Muscle layer of duodenum (tissue), 2 donors: ENCODE data around the gene C12orf76.

Source experiments
- H3K27ac ChIP-seq: one replicate; pipeline ENCODE4 v1.7.0; 2013; ENCODE audit warnings: mild to moderate bottlenecking, low read length
- H3K27me3 ChIP-seq: one replicate; pipeline ENCODE4 v1.7.0; 2013; ENCODE audit warnings: low read depth, mild to moderate bottlenecking, control low read depth, low read length
- H3K36me3 ChIP-seq, 2 donors: one replicate each; pipeline ENCODE4 v1.7.0; 2013; ENCODE audit warnings: low read length in 2 of 2, control low read depth in 1 of 2, mild to moderate bottlenecking in 1 of 2; ENCODE audit not compliant: insufficient read depth in 2 of 2, control insufficient read depth in 1 of 2
- H3K4me1 ChIP-seq, 2 donors: one replicate each; pipeline ENCODE4 v1.7.0; 2013; ENCODE audit warnings: low read length in 2 of 2, mild to moderate bottlenecking in 2 of 2, control low read depth in 1 of 2, moderate library complexity in 1 of 2; ENCODE audit not compliant: insufficient read depth in 2 of 2, control insufficient read depth in 1 of 2
- H3K4me3 ChIP-seq, 2 donors: one replicate each; pipeline ENCODE4 v1.7.0; 2013; ENCODE audit warnings: low read length in 2 of 2, low read depth in 1 of 2, mild to moderate bottlenecking in 1 of 2
- H3K9me3 ChIP-seq, 2 donors: one replicate each; pipeline ENCODE4 v1.7.0; 2013; ENCODE audit warnings: low read length in 2 of 2, control low read depth in 1 of 2, mild to moderate bottlenecking in 1 of 2; ENCODE audit not compliant: control insufficient read depth in 1 of 2
- donor health status: healthy.

The C12orf76 gene

GRCh38 chr12:109999649-109999971 is 48.7 kb downstream of the C12orf76 start:
- peaks cover 0 to 4% of the 10 kb centered on the region in 2 donors for H3K36me3 ChIP-seq
- peak overlapping the region; percentile 75 for H3K27ac ChIP-seq
- H3K27me3 ChIP-seq = no peaks in the 10 kb centered on the region
- peak overlapping the region; percentile 86 to 92 for H3K4me3 ChIP-seq
- H3K4me1 ChIP-seq = peaks cover 3 to 19% of the 10 kb centered on the region in 2 donors
- no peaks in the 10 kb centered on the region for H3K9me3 ChIP-seq

GRCh38 chr12:109998904-109999648 is 49.2 kb downstream of the C12orf76 start, which contains the start of gene ANKRD13A:
Gene ANKRD13A (plus strand): TSS chr12:109999430. CDS start chr12:109999689, 259 bp downstream.
- H3K27ac ChIP-seq = peak within 1 kb of the TSS; percentile 86
- no peaks in the 10 kb centered on the region for H3K9me3 ChIP-seq
- peaks cover 3 to 25% of the 10 kb centered on the region in 2 donors for H3K4me1 ChIP-seq
- H3K36me3 ChIP-seq = peaks cover 0 to 4% of the 10 kb centered on the region in 2 donors
- H3K27me3 ChIP-seq = no peaks in the 10 kb centered on the region
- peak within 1 kb of the TSS; percentile 86 to 92 for H3K4me3 ChIP-seq

- peak overlapping the region; percentile 86 to 92 for H3K4me3 ChIP-seq
- H3K9me3 ChIP-seq = no peaks in the 10 kb centered on the region
- H3K27me3 ChIP-seq = no peaks in the 10 kb centered on the region
- no peak overlapping the region for H3K27ac ChIP-seq
- H3K36me3 ChIP-seq = peaks cover 0 to 1% of the 10 kb centered on the region in 2 donors
- peaks cover 3 to 28% of the 10 kb centered on the region in 2 donors for H3K4me1 ChIP-seq
Measured at GRCh38 chr12:109998241-109998903, 50.0 kb downstream of the C12orf76 start.

- no peaks in the 10 kb centered on the region for H3K27me3 ChIP-seq
- no peaks in the 10 kb centered on the region for H3K36me3 ChIP-seq
- H3K9me3 ChIP-seq = no peaks in the 10 kb centered on the region
- no peak overlapping the region for H3K27ac ChIP-seq
- no peak overlapping the region for H3K4me3 ChIP-seq
- peaks cover 3 to 28% of the 10 kb centered on the region in 2 donors for H3K4me1 ChIP-seq
Measured at GRCh38 chr12:109997393-109997792, 50.9 kb downstream of the C12orf76 start.

GRCh38 chr12:109996483-109996853 is 51.9 kb downstream of the C12orf76 start:
- Histone ChIP-seq H3K36me3 (peaks cover 0 to 2% of the 10 kb centered on the region in 2 donors), H3K4me1 (peaks cover 3 to 28% of the 10 kb centered on the region in 2 donors), H3K4me3 (peak overlapping the region; percentile 68 to 98), H3K27me3 (no peaks in the 10 kb centered on the region), H3K9me3 (no peaks in the 10 kb centered on the region), H3K27ac (peak overlapping the region; percentile 34)

- H3K4me1 ChIP-seq = peaks cover 3 to 28% of the 10 kb centered on the region in 2 donors
- H3K36me3 ChIP-seq = peaks cover 0 to 3% of the 10 kb centered on the region in 2 donors
- H3K27ac ChIP-seq = peak within 1 kb of the TSS; percentile 34
- no peaks in the 10 kb centered on the region for H3K9me3 ChIP-seq
- peak within 1 kb of the TSS; percentile 68 to 98 for H3K4me3 ChIP-seq
- H3K27me3 ChIP-seq = no peaks in the 10 kb centered on the region
Measured at GRCh38 chr12:109995686-109996482, 52.4 kb downstream of the C12orf76 start, which contains the start of gene GIT2. Gene GIT2 (minus strand): TSS chr12:109996368. CDS start chr12:109996224, 144 bp downstream.

- Histone ChIP-seq H3K27me3 (no peaks in the 10 kb centered on the region), H3K4me3 (peak overlapping the region; percentile 68 to 98), H3K27ac (peak overlapping the region; percentile 34), H3K9me3 (no peaks in the 10 kb centered on the region), H3K4me1 (peaks cover 3 to 27% of the 10 kb centered on the region in 2 donors), H3K36me3 (peaks cover 0 to 6% of the 10 kb centered on the region in 2 donors)
Measured at GRCh38 chr12:109995361-109995685, 53.0 kb downstream of the C12orf76 start.

GRCh38 chr12:109994401-109995175 is 53.7 kb downstream of the C12orf76 start:
- Histone ChIP-seq H3K27ac (peak overlapping the region; percentile 34), H3K9me3 (no peaks in the 10 kb centered on the region), H3K4me3 (peak overlapping the region; percentile 68 to 98), H3K36me3 (peaks cover 0 to 10% of the 10 kb centered on the region in 2 donors), H3K4me1 (peaks cover 3 to 32% of the 10 kb centered on the region in 2 donors), H3K27me3 (no peaks in the 10 kb centered on the region)

GRCh38 chr12:109993091-109993490 is 55.2 kb downstream of the C12orf76 start:
- H3K4me3 ChIP-seq = no peak overlapping the region
- H3K27me3 ChIP-seq = no peaks in the 10 kb centered on the region
- no peak overlapping the region for H3K27ac ChIP-seq
- H3K9me3 ChIP-seq = no peaks in the 10 kb centered on the region
- H3K4me1 ChIP-seq = peaks cover 3 to 36% of the 10 kb centered on the region in 2 donors
- H3K36me3 ChIP-seq = peaks cover 6 to 18% of the 10 kb centered on the region in 2 donors

GRCh38 chr12:109991586-109991985 is 56.7 kb downstream of the C12orf76 start:
- no peak overlapping the region for H3K27ac ChIP-seq
- H3K4me3 ChIP-seq = no peak overlapping the region
- peaks cover 11 to 18% of the 10 kb centered on the region in 2 donors for H3K36me3 ChIP-seq
- H3K9me3 ChIP-seq = no peaks in the 10 kb centered on the region
- peaks cover 3 to 34% of the 10 kb centered on the region in 2 donors for H3K4me1 ChIP-seq
- no peaks in the 10 kb centered on the region for H3K27me3 ChIP-seq
